Fibroblast of lung (primary cell): ENCODE results near the gene HOXA1.

Experiments
- EZH2 ChIP-seq: IDR thresholded peaks from 2 replicates; pipeline ENCODE4 v1.5.1; 2012; ENCODE audit warnings: low read length, control low read depth, mild to moderate bottlenecking; ENCODE audit errors: missing control alignments
- TF ChIP-seq, protein P1 (sequence below), 2 donors: IDR thresholded peaks in 1 of 2; conservative IDR thresholded peaks in 1 of 2; 1 replicate in 1 of 2; 2 replicates in 1 of 2; pipeline ENCODE4 v1.5.1; 2011 to 2012; ENCODE audit warnings: low read length in 2 of 2, control low read depth in 1 of 2, inconsistent platforms in 1 of 2, low read depth in 1 of 2, mild to moderate bottlenecking in 1 of 2

DNA sequence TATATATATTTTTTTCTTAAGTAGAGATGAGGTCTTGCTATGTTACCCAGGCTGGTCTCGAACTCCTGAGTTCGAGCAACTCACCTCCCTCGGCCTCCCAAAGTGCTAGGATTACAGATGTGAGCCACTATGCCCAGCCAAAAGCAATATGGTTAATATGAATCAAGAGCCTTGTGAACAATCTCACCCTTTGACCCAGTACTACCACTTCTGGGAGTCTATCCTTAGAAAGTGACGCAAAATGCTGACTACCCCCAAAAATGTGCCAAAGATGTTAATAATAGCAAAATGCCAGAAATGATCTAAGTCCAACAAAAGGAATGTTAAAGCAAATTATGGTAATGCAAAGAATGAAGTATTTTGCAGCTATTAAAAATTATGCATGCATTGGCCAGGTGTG lies 44.3 kb downstream of the HOXA1 start:
- TF ChIP-seq, protein P1, sequence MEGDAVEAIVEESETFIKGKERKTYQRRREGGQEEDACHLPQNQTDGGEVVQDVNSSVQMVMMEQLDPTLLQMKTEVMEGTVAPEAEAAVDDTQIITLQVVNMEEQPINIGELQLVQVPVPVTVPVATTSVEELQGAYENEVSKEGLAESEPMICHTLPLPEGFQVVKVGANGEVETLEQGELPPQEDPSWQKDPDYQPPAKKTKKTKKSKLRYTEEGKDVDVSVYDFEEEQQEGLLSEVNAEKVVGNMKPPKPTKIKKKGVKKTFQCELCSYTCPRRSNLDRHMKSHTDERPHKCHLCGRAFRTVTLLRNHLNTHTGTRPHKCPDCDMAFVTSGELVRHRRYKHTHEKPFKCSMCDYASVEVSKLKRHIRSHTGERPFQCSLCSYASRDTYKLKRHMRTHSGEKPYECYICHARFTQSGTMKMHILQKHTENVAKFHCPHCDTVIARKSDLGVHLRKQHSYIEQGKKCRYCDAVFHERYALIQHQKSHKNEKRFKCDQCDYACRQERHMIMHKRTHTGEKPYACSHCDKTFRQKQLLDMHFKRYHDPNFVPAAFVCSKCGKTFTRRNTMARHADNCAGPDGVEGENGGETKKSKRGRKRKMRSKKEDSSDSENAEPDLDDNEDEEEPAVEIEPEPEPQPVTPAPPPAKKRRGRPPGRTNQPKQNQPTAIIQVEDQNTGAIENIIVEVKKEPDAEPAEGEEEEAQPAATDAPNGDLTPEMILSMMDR (conservative IDR thresholded peaks at IDR 0.05 in 1 of 2, IDR thresholded peaks at IDR 0.05 in 1 of 2; ENCODE audit: low read depth in 1 of 2, low read length in 2 of 2) = no peak
- no peak for TF ChIP-seq EZH2
